ENCODE data around the gene PTPRN2.

The PTPRN2 gene

DNA sequence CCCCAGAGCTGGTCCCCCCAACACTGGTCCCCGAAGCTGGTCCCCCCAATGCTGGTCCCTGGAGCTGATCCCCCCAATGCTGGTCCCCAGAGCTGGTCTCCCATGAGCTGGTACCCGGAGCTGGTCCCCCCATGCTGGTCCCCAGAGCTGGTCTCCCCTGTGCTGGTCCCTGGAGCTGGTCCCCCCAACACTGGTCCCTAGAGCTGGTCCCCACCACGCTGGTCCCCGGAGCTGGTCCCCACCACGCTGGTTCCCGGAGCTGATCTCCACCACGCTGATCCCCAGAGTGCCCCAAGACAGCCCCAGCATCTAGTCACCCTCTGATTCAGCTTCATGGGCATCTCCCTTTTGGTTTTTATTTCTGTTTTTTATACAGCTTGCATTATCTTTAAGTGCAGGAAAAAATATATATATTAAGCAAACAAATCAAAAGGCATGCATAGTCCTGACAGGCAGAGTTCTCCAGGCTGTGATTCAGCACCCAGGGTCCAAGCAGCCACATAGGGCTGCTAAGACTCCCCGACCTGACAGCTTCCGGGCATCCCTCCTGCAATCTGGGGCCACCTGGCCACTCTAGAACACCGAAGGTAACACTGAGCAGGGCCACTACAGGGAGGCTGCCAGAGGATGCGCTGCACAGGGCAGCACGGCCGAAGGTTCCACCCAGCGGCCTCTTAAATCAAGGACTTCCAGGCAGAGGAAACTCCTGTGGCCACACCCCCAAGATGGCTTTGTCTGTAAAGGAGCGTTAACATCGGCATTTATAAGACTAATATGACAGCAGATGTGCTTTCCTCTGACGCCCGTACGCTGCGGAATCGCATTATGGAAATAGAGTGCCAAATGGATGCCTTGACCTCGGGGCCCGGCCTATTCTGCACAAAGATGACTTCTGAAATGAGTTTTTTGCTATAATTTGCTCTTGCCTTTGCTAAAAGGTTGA lies 215.0 kb downstream of the PTPRN2 start:
- DNase-seq (ENCODE audit: low read depth in 4 of 4, low spot score in 1 of 4), result no peak

GRCh38 chr7:158371856-158372255 lies 215.8 kb downstream of the PTPRN2 start:
- DNase-seq (ENCODE audit: low read depth in 4 of 4, low spot score in 1 of 4), result no peak

DNA sequence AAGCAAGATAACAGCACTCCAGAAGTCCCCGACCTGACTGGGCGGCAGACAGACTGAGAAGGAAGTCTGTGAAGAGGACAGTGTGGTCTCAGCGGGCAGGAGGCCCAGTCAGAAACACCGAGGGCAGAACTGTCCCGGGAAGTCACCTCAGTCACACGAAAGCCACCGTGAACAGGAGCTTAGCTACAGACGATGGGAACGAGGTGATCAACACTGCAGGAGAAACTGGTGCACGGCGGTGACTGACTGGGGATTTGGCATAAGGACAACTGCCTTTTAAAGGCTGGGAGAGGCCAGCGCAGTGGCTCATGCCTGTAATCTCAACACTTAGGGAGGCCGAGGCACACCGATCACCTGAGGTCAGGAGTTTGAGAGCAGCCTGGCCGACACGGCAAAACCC lies 217.8 kb downstream of the PTPRN2 start:
- no peak for DNase-seq (ENCODE audit: low read depth in 4 of 4, low spot score in 1 of 4)

- DNase-seq (ENCODE audit: low read depth in 4 of 4, low spot score in 1 of 4), result no peak
These were observed 218.3 kb downstream of the PTPRN2 start for GRCh38 chr7:158369290-158369689.

- no peak for DNase-seq (ENCODE audit: low read depth in 4 of 4, low spot score in 1 of 4)
These were observed 219.2 kb downstream of the PTPRN2 start for GRCh38 chr7:158368449-158368848.

GRCh38 chr7:158367634-158367982 lies 220.0 kb downstream of the PTPRN2 start:
- DNase-seq (ENCODE audit: low read depth in 4 of 4, low spot score in 1 of 4), result no peak

- DNase-seq (ENCODE audit: low read depth in 4 of 4, low spot score in 1 of 4), result no peak
These were observed 220.5 kb downstream of the PTPRN2 start for GRCh38 chr7:158366916-158367633.

DNA sequence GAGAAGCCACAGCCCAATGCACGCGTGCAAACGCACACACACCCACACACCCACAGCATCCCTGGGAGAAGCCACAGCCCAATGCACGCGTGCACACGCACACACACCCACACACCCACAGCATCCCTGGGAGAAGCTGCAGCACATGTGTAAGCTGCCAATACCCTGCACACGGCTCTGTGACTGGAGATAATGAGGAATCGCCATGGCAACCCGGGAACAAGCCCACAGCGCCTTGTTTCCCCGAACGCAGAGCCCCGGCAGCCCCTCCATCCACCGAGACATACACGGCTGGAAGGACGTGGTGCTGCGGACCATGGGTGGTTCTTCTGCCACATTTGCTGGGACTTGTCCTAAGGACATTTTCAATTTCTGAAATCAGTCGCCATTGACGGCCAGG lies 221.3 kb downstream of the PTPRN2 start:
- no peak for DNase-seq (ENCODE audit: low read depth in 4 of 4, low spot score in 1 of 4)

DNA sequence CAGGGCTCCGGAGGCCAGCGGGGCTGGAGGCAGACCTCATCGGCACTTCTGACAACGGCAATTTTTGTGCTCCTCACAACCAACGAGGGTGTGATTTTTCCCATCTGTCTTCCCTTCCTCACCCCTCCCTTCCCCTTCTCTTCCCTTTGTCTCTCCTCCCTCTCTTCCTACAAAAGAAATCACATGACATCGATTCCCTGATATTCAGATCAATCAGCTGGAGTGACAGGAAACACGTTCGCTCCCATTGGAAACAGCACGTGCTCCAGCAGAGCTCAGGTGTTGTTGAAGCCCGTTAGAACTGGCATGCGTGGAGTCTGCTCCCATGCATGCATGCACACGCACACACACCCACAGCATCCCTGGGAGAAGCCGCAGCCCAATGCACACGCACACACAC lies 222.4 kb downstream of the PTPRN2 start:
- no peak for DNase-seq (ENCODE audit: low read depth in 4 of 4, low spot score in 1 of 4)

DNA sequence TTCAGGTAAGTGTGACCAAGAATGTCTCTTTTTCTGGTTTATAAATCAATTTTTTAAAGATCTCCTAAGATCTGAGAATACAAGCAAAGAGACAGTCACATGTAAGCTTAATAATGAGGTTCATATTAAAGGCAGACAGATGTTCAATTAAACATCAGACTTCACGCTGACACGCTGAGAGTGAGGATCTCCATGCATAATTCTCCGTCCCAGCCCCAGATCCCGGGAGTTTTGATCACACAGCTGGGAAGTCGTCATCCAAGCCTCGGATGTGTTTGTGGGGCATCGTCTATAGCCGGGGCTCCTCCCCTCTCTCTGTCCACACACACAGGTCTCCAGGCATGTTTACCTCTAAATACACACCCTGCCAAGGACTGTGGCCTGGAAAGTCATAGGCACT lies 223.2 kb downstream of the PTPRN2 start:
- no peak for DNase-seq (ENCODE audit: low read depth in 4 of 4, low spot score in 1 of 4)

- no peak for DNase-seq (ENCODE audit: low read depth in 4 of 4, low spot score in 1 of 4)
These were observed 224.4 kb downstream of the PTPRN2 start for GRCh38 chr7:158362912-158363905.

- no peak for DNase-seq (ENCODE audit: low read depth in 4 of 4, low spot score in 1 of 4)
These were observed 225.6 kb downstream of the PTPRN2 start for GRCh38 chr7:158362001-158362400.

GRCh38 chr7:158361326-158361946 lies 226.2 kb downstream of the PTPRN2 start:
- DNase-seq (ENCODE audit: low read depth in 4 of 4, low spot score in 1 of 4), result no peak

- no peak for DNase-seq (ENCODE audit: low read depth in 4 of 4, low spot score in 1 of 4)
These were observed 228.5 kb downstream of the PTPRN2 start for GRCh38 chr7:158358926-158359645.

DNA sequence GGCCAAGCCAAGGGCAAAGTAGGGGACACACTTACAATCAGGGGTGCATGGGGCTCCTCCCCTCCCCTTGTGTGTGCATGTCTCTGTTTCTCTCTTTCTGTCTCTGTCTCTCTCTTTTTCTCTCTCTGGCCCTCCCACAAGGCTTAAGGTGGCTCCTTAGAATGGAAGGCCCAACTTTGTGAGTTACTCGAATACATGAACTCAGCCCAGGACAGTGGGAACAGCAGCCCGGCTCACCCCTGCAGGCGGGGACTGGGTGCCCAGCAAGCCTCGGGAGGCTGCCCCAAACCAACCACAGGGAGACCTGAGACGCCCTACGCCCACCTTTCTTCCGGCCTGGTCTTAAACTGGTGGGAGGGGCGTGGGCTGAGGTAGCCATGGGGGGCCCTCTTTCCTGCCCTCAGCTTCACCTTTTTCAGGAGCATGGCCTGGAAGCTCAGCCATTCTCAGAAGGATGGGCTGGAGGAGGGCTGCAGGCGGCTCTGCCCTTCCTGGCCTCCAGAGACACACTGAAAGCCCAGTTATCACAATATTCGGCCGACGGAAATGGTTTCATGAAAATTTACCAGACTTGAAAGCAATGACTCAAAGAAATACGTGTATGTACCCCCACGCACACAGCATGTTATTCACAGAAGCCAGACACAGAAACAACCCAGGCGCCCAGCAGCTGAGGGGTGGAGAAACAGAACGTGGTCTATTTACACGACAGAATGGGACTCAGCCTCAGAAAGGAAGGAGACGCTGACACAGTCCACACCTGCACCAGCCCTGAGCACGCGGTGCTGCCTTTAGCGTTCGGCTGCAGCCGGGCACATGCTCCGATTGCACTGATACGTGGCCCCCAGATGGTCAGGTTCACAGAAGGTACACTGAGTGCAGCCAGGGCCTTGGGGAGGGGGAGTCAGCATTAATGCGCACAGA lies 229.5 kb downstream of the PTPRN2 start:
- no peak for DNase-seq (ENCODE audit: low read depth in 4 of 4, low spot score in 1 of 4)

DNA sequence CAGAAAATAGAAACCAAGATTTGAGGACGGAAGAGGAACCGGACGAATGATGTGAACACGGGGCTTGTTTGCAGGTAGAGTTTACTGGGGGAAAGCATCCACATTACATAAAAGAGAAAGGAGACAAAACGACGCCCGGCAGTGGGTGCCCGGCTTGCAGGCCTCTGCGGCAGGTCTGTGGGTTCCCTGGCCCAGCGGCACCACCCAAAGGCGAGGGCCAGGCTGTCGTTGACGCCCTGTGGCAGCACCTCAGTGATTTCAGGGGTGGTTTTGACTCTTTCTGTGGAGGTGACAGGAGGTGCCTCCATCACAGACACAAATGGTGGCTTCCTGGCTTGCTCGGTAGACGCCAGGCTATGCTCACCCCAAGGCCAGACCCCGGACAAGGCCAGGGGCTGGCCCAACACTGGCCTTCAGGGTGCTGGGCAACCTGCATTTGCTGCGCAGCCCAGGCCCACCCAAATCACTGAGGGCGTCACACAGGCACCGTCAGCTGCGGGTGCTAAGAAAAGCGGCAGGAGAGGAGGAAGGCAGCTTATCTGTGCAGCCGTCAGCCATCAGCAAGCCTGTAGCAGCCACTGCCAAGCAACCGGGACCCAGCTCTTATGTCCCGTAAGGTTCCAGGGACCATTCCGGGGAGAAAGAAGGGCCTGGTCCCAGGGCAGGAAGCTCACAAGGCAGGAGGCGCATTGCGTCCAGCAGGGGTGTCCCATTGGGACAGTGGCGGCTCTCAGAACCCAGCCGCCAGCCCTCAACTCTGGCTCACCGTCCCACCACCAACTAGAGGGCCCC lies 230.3 kb downstream of the PTPRN2 start:
- no peak for DNase-seq (ENCODE audit: low read depth in 4 of 4, low spot score in 1 of 4)

DNA sequence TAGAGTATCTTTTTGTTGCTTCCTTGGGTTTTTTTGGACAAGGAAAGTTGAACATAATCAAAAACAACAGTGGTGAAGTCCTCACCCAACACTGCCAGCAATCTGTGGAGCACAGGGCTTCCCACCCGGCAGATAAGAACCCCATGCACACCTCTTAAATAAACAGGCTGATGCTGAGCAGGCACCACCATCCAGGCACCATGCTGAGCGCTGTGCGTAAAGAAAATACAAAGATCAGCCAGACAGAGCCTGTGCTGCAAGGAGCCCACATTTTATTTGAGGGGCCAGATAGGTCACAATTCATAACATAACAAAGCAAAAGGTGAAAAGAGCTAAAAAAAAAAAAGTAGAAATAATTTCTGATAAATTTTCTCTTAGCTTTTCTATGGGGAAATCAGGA lies 231.2 kb downstream of the PTPRN2 start:
- DNase-seq (ENCODE audit: low read depth in 4 of 4, low spot score in 1 of 4), result no peak

DNA sequence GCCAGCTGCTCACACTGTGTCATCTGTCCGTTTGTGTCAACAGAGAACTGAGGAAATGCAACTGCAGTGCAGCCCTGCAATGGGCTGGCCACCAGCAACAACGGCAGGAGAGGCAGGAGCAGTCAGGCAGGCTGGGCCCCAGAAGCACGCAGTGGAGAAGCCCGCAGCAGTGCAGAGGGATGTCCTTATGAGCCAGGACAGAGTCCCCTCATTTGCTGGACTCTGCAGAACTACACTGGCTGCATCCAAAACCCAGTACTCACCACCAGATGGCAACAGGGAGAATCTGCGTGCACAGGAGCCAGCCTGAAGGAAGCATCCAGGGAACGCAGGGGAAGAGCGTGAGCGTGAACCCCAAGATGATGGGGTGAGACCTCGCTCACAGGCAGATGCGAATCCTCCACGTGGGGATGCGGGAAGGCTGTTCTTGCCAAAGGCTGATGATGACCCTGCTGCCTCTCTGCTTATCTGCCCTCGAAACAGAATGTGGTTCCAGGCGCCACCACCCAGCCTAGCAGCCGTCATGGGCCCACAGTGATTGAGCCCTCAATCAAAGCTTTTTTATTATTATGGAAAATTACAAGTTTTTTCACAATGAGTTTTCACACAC lies 232.1 kb downstream of the PTPRN2 start:
- DNase-seq (ENCODE audit: low read depth in 4 of 4, low spot score in 1 of 4), result no peak
